SHP77 (cell line): ENCODE results near the gene MUC12.
"Not testable (repeated sequence)": the region's sequence is repeated elsewhere in the genome, so short reads cannot be mapped to it uniquely, and the experiment has no call there.

Source experiments
- DNase-seq, 2 experiments: peaks; one replicate each; lab custom pipeline; 2025; lab: John Stamatoyannopoulos, UW

MUC12 gene

GRCh38 chr7:101064176-101064550 is 94.8 kb downstream of the MUC12 start:
- DNase-seq: not testable (repeated sequence)

- not testable (repeated sequence) for DNase-seq
Observed at GRCh38 chr7:101065162-101065561, 95.8 kb downstream of the MUC12 start.

- no peak for DNase-seq
Observed at GRCh38 chr7:101066141-101066832, 96.9 kb downstream of the MUC12 start.

GRCh38 chr7:101066833-101067177 is 97.4 kb downstream of the MUC12 start:
- no peak for DNase-seq

- DNase-seq: no peak
Observed at GRCh38 chr7:101068401-101068800, 99.0 kb downstream of the MUC12 start.
